GM19023 (cell line): Measurements from ENCODE around the gene ACLY.
A peak's percentile ranks its signal among the peaks of the same experiment; 100 is the strongest.
"Not testable (repeated sequence)": the region's sequence is repeated elsewhere in the genome, so short reads cannot be mapped to it uniquely, and the experiment has no call there.

Experiments
- ATAC-seq: cut with Tn5 transposase; IDR thresholded peaks from one replicate; pipeline ENCODE4 v1.9.1; 2021; ENCODE audit warnings: mild to moderate bottlenecking, moderate library complexity; ENCODE audit not compliant: unreplicated experiment

ACLY gene

GRCh38 chr17:41873559-41874292 lies 45.0 kb downstream of the ACLY start:
- no peak for ATAC-seq

- no peak for ATAC-seq
Measured at GRCh38 chr17:41871789-41872188, 47.0 kb downstream of the ACLY start.

GRCh38 chr17:41870627-41871026 lies 48.1 kb downstream of the ACLY start:
- ATAC-seq, result no peak

GRCh38 chr17:41870097-41870496 lies 48.7 kb downstream of the ACLY start:
- ATAC-seq, result no peak

- no peak for ATAC-seq
Measured at GRCh38 chr17:41869426-41869825, 49.3 kb downstream of the ACLY start.

GRCh38 chr17:41868568-41868967 lies 50.2 kb downstream of the ACLY start:
- no peak for ATAC-seq

- no peak for ATAC-seq
Measured at GRCh38 chr17:41865596-41865893, 53.2 kb downstream of the ACLY start.

- peak; percentile 85 for ATAC-seq
Measured at GRCh38 chr17:41864836-41865595, 53.7 kb downstream of the ACLY start, which contains the start of gene KLHL11. KLHL11 (minus strand) TSS chr17:41865423; CDS start chr17:41865370, 53 bp downstream.

GRCh38 chr17:41864498-41864835 lies 54.3 kb downstream of the ACLY start:
- ATAC-seq, result peak; percentile 38

- ATAC-seq, result no peak
Measured at GRCh38 chr17:41863074-41863848, 55.5 kb downstream of the ACLY start.

- no peak for ATAC-seq
Measured at GRCh38 chr17:41860254-41860931, 58.4 kb downstream of the ACLY start.

- not testable (repeated sequence) for ATAC-seq
Measured at GRCh38 chr17:41851382-41851781, 67.4 kb downstream of the ACLY start.

- no peak for ATAC-seq
Measured at GRCh38 chr17:41849251-41849990, 69.3 kb downstream of the ACLY start.

GRCh38 chr17:41848788-41849187 lies 70.0 kb downstream of the ACLY start:
- no peak for ATAC-seq

GRCh38 chr17:41844971-41845370 lies 73.8 kb downstream of the ACLY start:
- no peak for ATAC-seq

GRCh38 chr17:41840781-41841180 lies 78.0 kb downstream of the ACLY start:
- not testable (repeated sequence) for ATAC-seq

- ATAC-seq, result not testable (repeated sequence)
Measured at GRCh38 chr17:41839448-41839847, 79.3 kb downstream of the ACLY start.

- ATAC-seq, result no peak
Measured at GRCh38 chr17:41837761-41838538, 80.8 kb downstream of the ACLY start, which contains the start of gene KLHL10. KLHL10 (plus strand) TSS chr17:41837825; CDS start chr17:41837933, 108 bp downstream.

GRCh38 chr17:41836550-41837196 lies 82.1 kb downstream of the ACLY start:
- no peak for ATAC-seq
